K562 (cell line): ENCODE data around the gene RGS12. TPM values are rescaled to one million over a fixed set of nuclear protein-coding genes. Genes with fewer than 3 reads are reported as not detected.

ENCODE experiments used
- ATAC-seq: fragments of 200-7000 bp; cut with Tn5 transposase; 3 replicates; pipeline ENCODE4 v1.9.1; 2020; ENCODE audit warnings: moderate library complexity
- BruUV-seq: library from RNA; stranded (reverse); fragments of 400-500 nt; replicated peaks from 2 replicates; lab custom pipeline; 2021; lab: Mats Ljungman, UMichigan
- CTCF ChIA-PET: fragments of 300-600 bp; formaldehyde crosslinking; extraction: SDS; loops from one replicate; lab custom pipeline; 2021; ENCODE audit warnings: low intra/inter-chr PET ratio; lab: Yijun Ruan, JAX
- POLR2A ChIA-PET: fragments of 300-600, 350-650 bp; sonication (Branson Sonifier 250); formaldehyde crosslinking; extraction: SDS; loops from one replicate; lab custom pipeline; 2021; ENCODE audit warnings: antibody characterized with exemption, inconsistent platforms; lab: Yijun Ruan, JAX
- DNase-seq, 4 experiments: peaks; one replicate each; pipeline versions ENCODE4 v3.0.0 to v3.0.0-alpha.2; 2011 to 2018; ENCODE audit warnings: low spot score in 3 of 4, mixed read lengths in 3 of 4; ENCODE audit errors: extremely low read depth in 1 of 4
- FAIRE-seq: peaks from 2 replicates; lab custom pipeline; 2011; peaks lifted over from hg19 to GRCh38; lab: Jason Lieb, UNC
- H2AFZ ChIP-seq: 2 replicates; pipeline ENCODE4 v1.6.0; 2011; ENCODE audit warnings: low read depth, low read length, control low read depth, inconsistent platforms
- H3K27ac ChIP-seq: fragments of 200-600 bp; 3 replicates; pipeline ENCODE4 v1.8.0; 2011; ENCODE audit warnings: low read depth, mild to moderate bottlenecking, control low read depth, inconsistent platforms, low read length, moderate library complexity, mixed read lengths; ENCODE audit errors: extremely low read depth
- H3K27me3 ChIP-seq, 2 experiments: fragments of 300-600 bp in 1 of 2; 2 replicates in 1 of 2; 3 replicates in 1 of 2; pipeline versions ENCODE4 v1.6.0 to v1.8.0; 2011; ENCODE audit warnings: inconsistent platforms in 2 of 2, low read length in 2 of 2, mild to moderate bottlenecking in 1 of 2, mixed read lengths in 1 of 2, moderate library complexity in 1 of 2; ENCODE audit not compliant: control insufficient read depth in 2 of 2, insufficient read depth in 2 of 2
- H3K36me3 ChIP-seq: fragments of 300-600 bp; 3 replicates; pipeline ENCODE4 v1.8.0; 2011; ENCODE audit warnings: mild to moderate bottlenecking, low read length, inconsistent platforms; ENCODE audit not compliant: control insufficient read depth, insufficient read depth
- H3K4me1 ChIP-seq, 2 experiments: fragments of 200-600 bp in 1 of 2; replicated peaks in 1 of 2; 2 replicates in 1 of 2; 3 replicates in 1 of 2; pipeline versions ENCODE4 v1.5.1 to v1.8.0; 2011; ENCODE audit warnings: inconsistent platforms in 2 of 2, low read length in 2 of 2, mild to moderate bottlenecking in 1 of 2, mixed read lengths in 1 of 2, moderate library complexity in 1 of 2; ENCODE audit not compliant: control insufficient read depth in 2 of 2, insufficient read depth in 2 of 2
- H3K4me2 ChIP-seq: 2 replicates; pipeline ENCODE4 v1.6.1; 2011; ENCODE audit warnings: low read length, control low read depth, inconsistent platforms, mixed read lengths; ENCODE audit not compliant: insufficient read depth
- H3K4me3 ChIP-seq: fragments of 200-600 bp; sonication (generic), shearing (Covaris generic); 2 replicates; pipeline ENCODE4 v1.5.1; 2016; ENCODE audit warnings: control low read depth, inconsistent platforms
- H3K79me2 ChIP-seq: fragments of 200-600 bp; 3 replicates; pipeline ENCODE4 v1.8.0; 2011; ENCODE audit warnings: low read length, inconsistent platforms; ENCODE audit not compliant: control insufficient read depth, insufficient read depth
- H3K9ac ChIP-seq, 2 experiments: 2 replicates each; pipeline versions ENCODE4 v1.6.0 to v1.6.1; 2011; ENCODE audit warnings: low read depth in 2 of 2, low read length in 2 of 2, control low read depth in 1 of 2, inconsistent platforms in 1 of 2, mild to moderate bottlenecking in 1 of 2, mixed read lengths in 1 of 2; ENCODE audit not compliant: insufficient read depth in 1 of 2
- H3K9me1 ChIP-seq: one replicate; pipeline ENCODE4 v1.6.0; 2011; ENCODE audit warnings: inconsistent platforms, mild to moderate bottlenecking, low read length, moderate library complexity; ENCODE audit not compliant: control insufficient read depth, insufficient read depth
- H3K9me3 ChIP-seq: replicated peaks from 2 replicates; pipeline ENCODE4 v1.5.1; 2011; ENCODE audit warnings: low read depth, low read length, inconsistent platforms; ENCODE audit not compliant: control insufficient read depth, insufficient read depth
- H4K20me1 ChIP-seq: replicated peaks from 2 replicates; pipeline ENCODE4 v1.6.1; 2011; ENCODE audit warnings: low read length, inconsistent platforms, mixed read lengths; ENCODE audit not compliant: control insufficient read depth, insufficient read depth
- CBFA2T2 ChIP-seq: fragments of 450-650 bp; conservative IDR thresholded peaks from 2 replicates; pipeline ENCODE4 v1.6.1; 2017; ENCODE audit warnings: mild to moderate bottlenecking
- ETV1 ChIP-seq: fragments of 450-650 bp; conservative IDR thresholded peaks from 2 replicates; pipeline ENCODE4 v1.6.1; 2016; ENCODE audit warnings: missing genetic modification characterization, control low read depth, low read depth, missing compliant biosample characterization
- JUNB ChIP-seq: fragments of 450-650 bp; formaldehyde crosslinking; conservative IDR thresholded peaks from 2 replicates; pipeline ENCODE4 v1.4.0; 2020; ENCODE audit warnings: mild to moderate bottlenecking
- KDM2B ChIP-seq: fragments of 250-450 bp; sonication (Bioruptor Pico); IDR thresholded peaks from 2 replicates; pipeline ENCODE4 v1.8.0; 2021; ENCODE audit warnings: mild to moderate bottlenecking, moderate library complexity
- MLX ChIP-seq, 2 experiments: fragments of 450-650 bp in 1 of 2; sonication (generic) in 1 of 2; formaldehyde crosslinking; conservative IDR thresholded peaks; 2 replicates each; pipeline versions ENCODE4 v1.4.0 to v1.8.1; 2020 to 2022; ENCODE audit warnings: mild to moderate bottlenecking in 1 of 2, missing genetic modification reagents in 1 of 2
- PRMT5 ChIP-seq: sonication (generic); formaldehyde crosslinking; IDR thresholded peaks from 2 replicates; pipeline ENCODE4 v1.5.0; 2020; ENCODE audit warnings: missing genetic modification reagents
- RREB1 ChIP-seq: fragments of 250-450 bp; sonication (Bioruptor Pico); IDR thresholded peaks from 2 replicates; pipeline ENCODE4 v1.4.0; 2020
- SIX5 ChIP-seq, 2 experiments: IDR thresholded peaks; 2 replicates each; pipeline ENCODE4 v1.6.1; 2011; ENCODE audit warnings: low read length in 2 of 2, borderline replicate concordance in 1 of 2, low read depth in 1 of 2, mild to moderate bottlenecking in 1 of 2, moderate library complexity in 1 of 2; ENCODE audit not compliant: insufficient read depth in 1 of 2
- ZNF444 ChIP-seq: fragments of 250-450 bp; sonication (Bioruptor Pico); IDR thresholded peaks from 2 replicates; pipeline ENCODE4 v1.4.0; 2020; ENCODE audit warnings: mild to moderate bottlenecking, moderate library complexity
- WGBS: fragments of 100-300 bp; shearing (Covaris generic); methylation state at CpG from one replicate; pipeline ENCODE4 v1.1.6; 2016; ENCODE audit warnings: low coverage, mixed read lengths; ENCODE audit not compliant: insufficient coverage; ENCODE audit errors: missing lambda C conversion rate; 5-methylcytosine and 5-hydroxymethylcytosine counted together
- in situ Hi-C: fragments of 300-500 bp; cut with MboI; formaldehyde crosslinking; loops from 4 replicates; pipeline ENCODE4 v1.15.0; 2018; ENCODE audit warnings: inconsistent platforms, mixed read lengths
- intact Hi-C: fragments of 100-400 bp; cut with micrococcal nuclease; formaldehyde crosslinking; loops from 2 replicates; pipeline ENCODE4 v1.14.2; 2022
- polyA plus RNA-seq, 8 experiments: library from polyadenylated mRNA; depleted of rRNA in 4 of 8; stranded (reverse) in 5 of 8; unstranded in 3 of 8; fragments of >200 nt; fragmentation: Nextera tagmentation in 2 of 8; fragmentation: Illumina TruSeq in 1 of 8; extraction: Ambion mirVana in 2 of 8; extraction: Trizol in 1 of 8; gene quantifications; 2 replicates each; pipeline versions ENCODE4 v1.2.1 to v1.2.3, GENCODE V29; 2011 to 2014; ENCODE audit warnings: inconsistent platforms in 1 of 8, missing spikeins in 1 of 8
- total RNA-seq, 7 experiments: library from RNA; depleted of rRNA in 6 of 7; stranded (reverse); fragments of >200 nt in 6 of 7; fragmentation: Illumina TruSeq in 2 of 7; extraction: Trizol in 2 of 7; gene quantifications; 2 replicates each; pipeline versions ENCODE4 v1.2.1 to v1.2.3, GENCODE V29; 2011 to 2021; ENCODE audit warnings: low replicate concordance in 1 of 7

RGS12 gene
- total and polyA plus RNA-seq, 9 of the 15 experiments (the other 6 are each of a cell fraction or from before 2014, with no cell fraction given) = 0.30 to 8.8 (median 5.5) TPM

- Histone ChIP-seq H3K9me3 (no peaks in the 10 kb centered on the region), H2AFZ (no peak overlapping the region), H3K79me2 (no peaks in the 10 kb centered on the region), H4K20me1 (peaks cover 18% of the 10 kb centered on the region), H3K9ac (no peak overlapping the region), H3K27me3 (peaks cover 0 to 10% of the 10 kb centered on the region in 2 experiments; a peak in 3 of 5 replicates), H3K36me3 (no peaks in the 10 kb centered on the region), H3K4me3 (no peak overlapping the region), H3K4me1 (peaks cover 0 to 14% of the 10 kb centered on the region in 2 experiments; a peak in 1 of 5 replicates), H3K27ac (no peak overlapping the region), H3K9me1 (no peaks in the 10 kb centered on the region), H3K4me2 (no peak overlapping the region)
- POLR2A ChIA-PET = no interaction called here
- DNase-seq (no peak), FAIRE-seq (no peak), ATAC-seq (no peak)
- intact Hi-C loops (no loop called here), in situ Hi-C loops (no loop called here)
- TF ChIP-seq CBFA2T2 (no peak), PRMT5 (CRISPR knock-in tag) (no peak), ETV1 (tag) (no peak), SIX5 (IDR thresholded peaks at IDR 0.05; ENCODE audit: borderline replicate concordance in 1 of 2, insufficient read depth in 1 of 2, low read depth in 1 of 2, low read length in 2 of 2) (no peak), JUNB (CRISPR knock-in tag) (no peak), RREB1 (no peak), ZNF444 (CRISPR knock-in tag) (no peak), KDM2B (no peak), MLX (CRISPR knock-in tag; conservative IDR thresholded peaks at IDR 0.05) (no peak)
- no TSS peak for BruUV-seq
- 35% methylated on average over 7 of the region's 7 CpGs for WGBS
- CTCF ChIA-PET = no interaction called here
Measured at GRCh38 chr4:3315566-3315965, 22.7 kb downstream of the RGS12 start.
